ENCODE measurements around the gene ZCCHC2. TPM values are rescaled to one million over a fixed set of nuclear protein-coding genes. Genes with fewer than 3 reads are reported as not detected.

Gene ZCCHC2
- total RNA-seq, 1 experiment from 2014 or later, result 11.5 TPM

DNA sequence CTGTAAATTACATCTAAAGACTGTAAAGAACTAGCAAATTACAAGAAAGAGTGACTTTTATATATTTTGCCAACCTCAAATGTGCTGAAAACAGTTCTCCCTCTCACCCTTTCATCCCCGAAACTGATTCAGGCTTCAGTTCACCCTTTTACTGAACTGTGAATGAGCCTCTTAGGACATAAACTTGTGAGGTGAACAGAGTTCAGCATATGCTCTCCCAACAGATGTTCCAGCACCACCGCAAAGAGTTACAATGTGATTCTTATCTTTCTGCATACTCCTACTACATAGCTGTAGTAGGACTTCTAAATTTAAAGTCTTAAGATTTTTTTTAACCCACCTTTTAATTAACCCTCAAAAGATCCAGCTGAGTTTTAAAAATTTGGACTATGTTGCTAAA is 1.2 kb upstream of the ZCCHC2 start:
- POLR2A ChIA-PET (ENCODE audit: low non-redundant PET), result no interaction called here

DNA sequence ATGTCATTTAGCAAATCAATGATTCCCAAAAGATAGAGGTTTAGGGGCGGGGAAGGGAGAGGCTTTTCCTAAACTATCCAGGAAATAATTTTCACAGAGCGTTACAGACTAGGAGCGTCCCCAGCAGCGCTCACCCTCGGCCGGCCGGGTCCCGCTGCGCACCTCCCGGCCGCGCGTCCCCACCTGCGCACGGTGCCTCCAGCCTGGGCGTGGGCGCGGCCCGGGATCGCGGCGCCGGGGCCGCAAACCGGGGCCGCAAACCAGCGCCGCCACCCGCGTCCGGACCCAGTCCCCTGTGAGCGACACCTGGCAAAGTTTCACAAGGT is 684 bp upstream of the ZCCHC2 start:
- ChIA-PET POLR2A (ENCODE audit: low non-redundant PET) (no interaction called here), CTCF (interaction anchor here (0.5 kb wide), 1 partner anchor 193 kb away, joined by 3 read pairs; the partner anchor contains the start of gene PHLPP1)
- no peaks in the 10 kb centered on the region for H3K27me3 ChIP-seq (replicated peaks; ENCODE audit: insufficient read depth, low read depth, low read length, poor library complexity)
- intact Hi-C loops (cut with micrococcal nuclease; ENCODE audit: unreplicated experiment), result loop anchor here (5.0 kb wide), 2 partner anchors 75 to 95 kb away; no protein-coding TSS in a partner anchor
- H3K4me1 ChIP-seq (ENCODE audit: insufficient read depth, low read length, poor library complexity, severe bottlenecking), result peaks cover 12% of the 10 kb centered on the region
- no TSS peak for BruUV-seq (replicated peaks)
- no peak for DNase-seq (ENCODE audit: low spot score)
- peak overlapping the region; percentile 77 for H3K27ac ChIP-seq (ENCODE audit: low read depth, low read length, poor library complexity, severe bottlenecking)
- no peaks in the 10 kb centered on the region for H3K9me3 ChIP-seq (ENCODE audit: low read depth, low read length, poor library complexity, severe bottlenecking)
- H3K36me3 ChIP-seq (ENCODE audit: insufficient read depth, low read length, poor library complexity, severe bottlenecking), result no peaks in the 10 kb centered on the region
- TF ChIP-seq, protein P1, sequence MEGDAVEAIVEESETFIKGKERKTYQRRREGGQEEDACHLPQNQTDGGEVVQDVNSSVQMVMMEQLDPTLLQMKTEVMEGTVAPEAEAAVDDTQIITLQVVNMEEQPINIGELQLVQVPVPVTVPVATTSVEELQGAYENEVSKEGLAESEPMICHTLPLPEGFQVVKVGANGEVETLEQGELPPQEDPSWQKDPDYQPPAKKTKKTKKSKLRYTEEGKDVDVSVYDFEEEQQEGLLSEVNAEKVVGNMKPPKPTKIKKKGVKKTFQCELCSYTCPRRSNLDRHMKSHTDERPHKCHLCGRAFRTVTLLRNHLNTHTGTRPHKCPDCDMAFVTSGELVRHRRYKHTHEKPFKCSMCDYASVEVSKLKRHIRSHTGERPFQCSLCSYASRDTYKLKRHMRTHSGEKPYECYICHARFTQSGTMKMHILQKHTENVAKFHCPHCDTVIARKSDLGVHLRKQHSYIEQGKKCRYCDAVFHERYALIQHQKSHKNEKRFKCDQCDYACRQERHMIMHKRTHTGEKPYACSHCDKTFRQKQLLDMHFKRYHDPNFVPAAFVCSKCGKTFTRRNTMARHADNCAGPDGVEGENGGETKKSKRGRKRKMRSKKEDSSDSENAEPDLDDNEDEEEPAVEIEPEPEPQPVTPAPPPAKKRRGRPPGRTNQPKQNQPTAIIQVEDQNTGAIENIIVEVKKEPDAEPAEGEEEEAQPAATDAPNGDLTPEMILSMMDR (conservative IDR thresholded peaks at IDR 0.05; ENCODE audit: low read depth, low read length), result no peak
- TF ChIP-seq EZH2 (IDR thresholded peaks at IDR 0.05; ENCODE audit: borderline replicate concordance, low read depth, low read length, poor library complexity, severe bottlenecking), result no peak
- H3K4me3 ChIP-seq (ENCODE audit: low read depth, low read length, poor library complexity, severe bottlenecking), result peak overlapping the region; percentile 88

More for the DNA sequence above, 1.2 kb upstream of the ZCCHC2 start:
- H3K27me3 ChIP-seq (replicated peaks; ENCODE audit: insufficient read depth, low read depth, low read length, poor library complexity), result no peaks in the 10 kb centered on the region
- intact Hi-C loops (cut with micrococcal nuclease; ENCODE audit: unreplicated experiment), result loop anchor here (5.0 kb wide), 2 partner anchors 74 to 94 kb away; no protein-coding TSS in a partner anchor
- no peaks in the 10 kb centered on the region for H3K36me3 ChIP-seq (ENCODE audit: insufficient read depth, low read length, poor library complexity, severe bottlenecking)
- H3K4me1 ChIP-seq (ENCODE audit: insufficient read depth, low read length, poor library complexity, severe bottlenecking), result peaks cover 11% of the 10 kb centered on the region
- CTCF ChIA-PET, result no interaction called here
- TF ChIP-seq, protein P1 (conservative IDR thresholded peaks at IDR 0.05; ENCODE audit: low read depth, low read length), result no peak
- no peak for TF ChIP-seq EZH2 (IDR thresholded peaks at IDR 0.05; ENCODE audit: borderline replicate concordance, low read depth, low read length, poor library complexity, severe bottlenecking)
- TSS peak; percentile 43 for BruUV-seq (replicated peaks)
- H3K9me3 ChIP-seq (ENCODE audit: low read depth, low read length, poor library complexity, severe bottlenecking), result no peaks in the 10 kb centered on the region
- no peak for DNase-seq (ENCODE audit: low spot score)
- H3K27ac ChIP-seq (ENCODE audit: low read depth, low read length, poor library complexity, severe bottlenecking), result no peak overlapping the region
- peak overlapping the region; percentile 88 for H3K4me3 ChIP-seq (ENCODE audit: low read depth, low read length, poor library complexity, severe bottlenecking)

DNA sequence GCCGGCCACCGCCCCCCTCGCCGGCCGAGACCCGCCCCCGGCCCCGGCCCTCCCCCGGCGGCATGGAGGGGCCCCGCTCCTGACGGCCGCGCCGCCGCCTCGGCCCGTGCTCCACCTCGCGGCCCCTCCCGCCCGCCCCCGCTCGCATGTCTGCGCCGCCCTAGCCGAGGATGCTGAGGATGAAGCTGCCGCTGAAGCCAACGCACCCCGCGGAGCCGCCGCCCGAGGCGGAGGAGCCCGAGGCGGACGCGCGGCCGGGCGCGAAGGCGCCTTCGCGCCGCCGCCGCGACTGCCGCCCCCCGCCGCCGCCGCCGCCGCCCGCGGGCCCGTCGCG is 397 bp downstream of the ZCCHC2 start:
- CTCF ChIA-PET, result interaction anchor here (1.0 kb wide), 1 partner anchor 98 kb away, joined by 6 read pairs; no protein-coding TSS in a partner anchor
- POLR2A ChIA-PET (ENCODE audit: low non-redundant PET), result no interaction called here
- no peaks in the 10 kb centered on the region for H3K9me3 ChIP-seq (ENCODE audit: low read depth, low read length, poor library complexity, severe bottlenecking)
- intact Hi-C loops (cut with micrococcal nuclease; ENCODE audit: unreplicated experiment), result loop anchor here (5.0 kb wide), 2 partner anchors 76 to 96 kb away; no protein-coding TSS in a partner anchor
- H3K4me3 ChIP-seq (ENCODE audit: low read depth, low read length, poor library complexity, severe bottlenecking), result peak overlapping the region; percentile 88
- no peaks in the 10 kb centered on the region for H3K36me3 ChIP-seq (ENCODE audit: insufficient read depth, low read length, poor library complexity, severe bottlenecking)
- H3K27ac ChIP-seq (ENCODE audit: low read depth, low read length, poor library complexity, severe bottlenecking), result peak overlapping the region; percentile 77
- TF ChIP-seq EZH2 (IDR thresholded peaks at IDR 0.05; ENCODE audit: borderline replicate concordance, low read depth, low read length, poor library complexity, severe bottlenecking), result no peak
- BruUV-seq (replicated peaks), result no TSS peak
- no peaks in the 10 kb centered on the region for H3K27me3 ChIP-seq (replicated peaks; ENCODE audit: insufficient read depth, low read depth, low read length, poor library complexity)
- DNase-seq (ENCODE audit: low spot score), result peak; percentile 73
- peaks cover 17% of the 10 kb centered on the region for H3K4me1 ChIP-seq (ENCODE audit: insufficient read depth, low read length, poor library complexity, severe bottlenecking)
